OCI-LY3 (cell line): Measurements from ENCODE around the gene RBM8A.

Experiments used
- CTCF ChIP-seq: fragments of 200-600, 300-600 bp; sonication (generic); IDR thresholded peaks from 2 replicates; pipeline ENCODE4 v1.5.1; 2014; ENCODE audit warnings: antibody characterized with exemption, low read length, low read depth
- EZH2phosphoT487 ChIP-seq: fragments of 200-600 bp; shearing (Covaris generic); IDR thresholded peaks from 2 replicates; pipeline ENCODE4 v1.6.1; 2018; ENCODE audit warnings: antibody characterized with exemption, mixed run types, low read depth

DNA sequence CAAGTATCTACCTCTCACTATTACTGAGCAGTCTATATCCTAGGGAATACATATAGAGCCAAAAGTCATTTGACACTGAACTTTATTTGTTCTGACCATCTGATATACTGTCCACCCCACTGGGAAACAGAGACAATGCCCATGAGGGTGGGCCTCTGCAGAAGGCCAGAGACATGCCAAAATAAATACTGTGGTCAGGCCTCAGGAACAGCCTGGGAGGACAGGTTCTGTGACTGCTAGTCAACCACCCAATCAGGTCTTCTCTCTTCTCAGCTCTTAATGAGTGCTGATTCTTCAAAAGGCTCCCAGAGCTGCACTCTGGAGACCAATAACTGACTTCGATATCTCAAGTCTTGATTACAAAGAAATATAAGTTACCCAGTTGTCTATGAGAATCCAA lies 36.1 kb downstream of the RBM8A start:
- TF ChIP-seq CTCF (no peak), EZH2phosphoT487 (no peak)
